ENCODE results near the gene LRRC75A.
"Not testable (repeated sequence)": the region's sequence is repeated elsewhere in the genome, so short reads cannot be mapped to it uniquely, and the experiment has no call there.

The LRRC75A gene

DNA sequence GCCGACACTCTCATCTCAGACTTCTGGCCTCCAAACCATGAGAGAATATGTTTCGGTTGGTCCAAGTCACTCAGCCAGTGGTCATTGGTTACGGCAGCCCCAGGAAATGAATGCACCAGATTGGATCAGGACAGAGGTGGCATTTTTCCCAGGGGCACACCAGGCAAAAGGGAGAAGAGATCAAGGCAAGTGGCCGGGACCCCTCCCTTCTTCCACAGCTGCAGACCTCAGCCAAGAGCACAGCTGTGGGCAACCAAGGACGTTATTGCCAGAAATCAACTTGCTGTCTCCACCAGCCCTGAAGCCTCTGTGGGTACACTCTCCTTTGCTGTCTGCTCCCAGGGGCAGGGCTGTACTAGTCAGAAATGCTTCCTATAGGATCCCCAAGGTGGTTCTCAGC, 20.7 kb downstream of the LRRC75A start:
- no peak for DNase-seq

- peak in 1 of 2 experiments; percentile 55 for DNase-seq
These were observed 21.7 kb downstream of the LRRC75A start for GRCh38 chr17:16470265-16470664.

DNA sequence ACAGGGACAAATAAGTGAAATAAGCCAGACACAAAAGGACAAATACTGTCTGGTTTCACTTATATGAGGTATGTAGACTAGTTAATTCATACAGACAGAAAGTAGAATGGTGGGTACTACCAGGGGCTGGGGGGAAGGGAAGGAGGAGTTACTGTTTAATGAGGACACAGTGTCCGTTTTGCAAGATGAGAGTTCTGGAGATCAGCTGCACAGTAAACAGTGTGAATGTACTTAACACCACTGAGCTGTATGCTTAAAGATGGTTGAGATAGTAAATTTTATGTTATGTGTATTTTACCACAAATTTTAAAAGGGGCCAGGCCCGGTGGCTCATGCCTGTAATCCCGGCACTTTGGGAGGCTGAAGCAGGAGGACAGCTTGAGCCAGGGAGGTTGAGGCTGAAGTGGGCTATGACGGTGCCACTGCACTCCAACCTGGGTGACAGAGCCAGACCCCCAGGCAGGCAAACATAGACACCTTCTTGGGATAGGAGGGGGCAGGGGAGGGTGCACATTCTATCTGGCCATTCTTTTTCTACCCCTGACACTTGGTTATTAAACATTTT, 23.5 kb downstream of the LRRC75A start:
- no peak for DNase-seq

DNA sequence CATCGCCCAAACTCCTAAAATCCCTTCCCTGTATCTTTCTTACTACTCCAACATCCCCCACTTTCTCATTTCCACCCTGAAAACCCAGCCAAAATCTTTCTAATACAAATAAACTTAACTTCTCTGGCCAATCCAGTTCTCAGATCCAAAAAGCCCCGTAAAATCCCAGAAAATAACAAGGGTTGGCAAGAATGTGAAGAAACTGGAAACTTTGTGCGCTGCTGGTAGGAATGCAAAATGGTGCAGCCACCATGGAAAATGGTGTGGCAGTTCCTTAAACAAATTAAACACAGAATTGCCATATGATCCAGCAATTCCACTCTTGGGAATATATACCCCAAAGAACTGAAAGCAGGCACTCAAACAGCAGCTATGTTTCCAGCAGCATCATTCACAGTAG, 24.1 kb downstream of the LRRC75A start:
- no peak for DNase-seq

- DNase-seq, result no peak
These were observed 24.9 kb downstream of the LRRC75A start for GRCh38 chr17:16467044-16467443.

DNA sequence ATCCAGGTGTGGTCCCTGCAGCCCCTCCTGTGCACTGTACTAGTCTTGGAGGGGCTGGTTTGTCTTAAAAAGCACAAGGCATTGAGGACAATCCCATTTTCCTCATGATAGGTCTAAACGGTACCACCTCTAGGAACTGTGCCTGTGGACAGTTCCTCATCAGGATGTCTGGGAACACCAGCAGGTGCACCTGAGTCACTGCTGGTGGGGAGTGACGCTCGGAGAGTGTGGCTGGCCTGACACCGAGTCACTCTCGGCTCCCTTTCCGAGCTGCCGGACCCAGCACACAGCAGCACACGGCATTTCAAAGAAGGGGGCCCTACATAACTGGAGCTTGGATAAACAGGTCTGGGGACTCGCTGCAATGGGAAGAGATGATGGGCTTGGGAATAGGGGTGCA, 25.6 kb downstream of the LRRC75A start:
- no peak for DNase-seq

- no peak for DNase-seq
These were observed 26.1 kb downstream of the LRRC75A start for GRCh38 chr17:16465861-16466338.

DNA sequence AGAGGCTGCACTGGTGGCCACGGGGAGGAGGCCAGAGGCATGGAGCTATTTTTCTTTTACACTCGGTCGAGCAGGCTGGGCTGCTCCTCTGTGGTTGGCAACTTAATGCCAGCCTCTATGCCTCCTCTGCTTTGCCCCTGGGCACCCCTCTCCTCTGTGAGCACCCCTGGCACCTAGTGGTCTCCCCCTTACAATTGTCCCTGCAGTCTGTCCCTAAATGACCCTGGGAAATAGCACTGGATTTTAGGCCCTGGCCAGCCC, 27.0 kb downstream of the LRRC75A start:
- no peak for DNase-seq

- no peak for DNase-seq
These were observed 27.5 kb downstream of the LRRC75A start for GRCh38 chr17:16464303-16465051.

GRCh38 chr17:16463358-16464302, 28.4 kb downstream of the LRRC75A start:
- DNase-seq, result no peak

GRCh38 chr17:16462070-16462864, 29.7 kb downstream of the LRRC75A start:
- DNase-seq, result no peak

GRCh38 chr17:16461606-16461866, 30.5 kb downstream of the LRRC75A start:
- no peak for DNase-seq

DNA sequence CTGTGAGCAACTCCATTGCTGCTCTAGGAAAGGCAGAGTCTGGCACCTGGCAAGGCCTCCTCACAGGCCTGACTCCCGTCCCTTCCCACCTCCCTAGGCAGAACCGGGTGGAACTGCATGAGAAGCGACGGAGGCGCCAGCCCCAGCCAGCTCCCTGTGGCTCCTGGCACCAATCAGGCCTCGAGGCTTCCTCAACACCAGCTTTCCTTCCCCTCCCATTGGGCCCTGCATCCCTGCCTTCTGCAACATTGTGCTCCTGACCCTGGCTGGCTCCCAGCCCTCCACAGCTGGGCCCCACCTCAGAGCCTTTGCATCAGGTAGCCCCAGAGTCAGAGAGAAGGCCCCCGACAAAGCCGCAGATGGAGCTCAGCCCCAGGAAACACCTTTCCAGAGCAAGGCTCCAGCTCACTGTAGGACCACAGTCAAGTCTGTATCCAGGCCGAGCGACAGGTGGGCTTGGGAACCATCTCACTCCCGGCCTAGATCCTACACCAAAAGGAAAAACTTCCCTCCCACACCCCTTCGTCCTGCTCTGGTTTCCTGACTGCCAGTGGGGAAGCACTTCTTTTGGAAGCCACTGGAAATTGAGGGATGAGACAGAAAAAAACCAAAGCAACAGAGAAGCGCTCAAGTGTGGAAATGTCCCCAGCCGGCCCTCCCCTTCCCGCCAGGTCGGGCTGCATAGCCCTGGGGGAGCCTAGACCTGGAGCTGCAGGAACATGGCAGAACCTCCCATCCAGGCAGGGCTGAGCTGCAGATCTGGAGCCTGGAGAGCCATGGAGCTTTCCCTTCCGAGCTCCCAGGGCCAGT, 31.0 kb downstream of the LRRC75A start:
- no peak for DNase-seq

DNA sequence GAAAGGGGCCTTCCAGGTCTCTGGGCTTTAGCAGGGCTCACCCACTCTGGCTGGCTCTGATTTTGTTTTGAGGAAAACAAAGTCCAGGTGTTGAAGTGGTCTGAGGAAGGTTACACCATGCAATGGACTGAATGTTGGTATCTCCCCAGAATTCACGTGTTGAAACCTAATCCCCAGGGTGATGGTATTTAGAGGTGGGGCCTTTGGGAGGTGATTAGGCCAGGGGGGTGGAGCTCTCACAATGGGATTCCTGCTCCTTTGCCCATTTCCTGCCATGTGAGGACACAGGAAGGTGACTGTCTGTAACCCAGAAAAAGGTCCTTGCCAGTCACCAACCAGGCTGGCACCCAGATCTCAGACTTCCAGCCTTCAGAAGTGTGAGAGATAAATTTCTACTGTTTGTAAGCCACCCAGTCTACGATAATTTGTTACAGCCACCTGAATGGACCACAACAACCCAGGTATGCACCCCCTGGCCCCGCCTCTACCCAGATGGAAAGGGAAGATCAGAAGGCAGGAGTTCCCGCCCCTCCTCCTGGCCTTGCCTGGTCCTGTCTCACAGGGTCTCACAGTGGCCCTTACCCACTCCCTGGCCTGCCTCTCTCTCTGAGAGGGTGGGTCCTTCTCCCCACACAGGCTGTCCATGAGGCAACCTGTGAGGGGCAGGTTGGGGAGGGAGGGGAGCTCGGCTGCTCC, 32.0 kb downstream of the LRRC75A start:
- no peak for DNase-seq

DNA sequence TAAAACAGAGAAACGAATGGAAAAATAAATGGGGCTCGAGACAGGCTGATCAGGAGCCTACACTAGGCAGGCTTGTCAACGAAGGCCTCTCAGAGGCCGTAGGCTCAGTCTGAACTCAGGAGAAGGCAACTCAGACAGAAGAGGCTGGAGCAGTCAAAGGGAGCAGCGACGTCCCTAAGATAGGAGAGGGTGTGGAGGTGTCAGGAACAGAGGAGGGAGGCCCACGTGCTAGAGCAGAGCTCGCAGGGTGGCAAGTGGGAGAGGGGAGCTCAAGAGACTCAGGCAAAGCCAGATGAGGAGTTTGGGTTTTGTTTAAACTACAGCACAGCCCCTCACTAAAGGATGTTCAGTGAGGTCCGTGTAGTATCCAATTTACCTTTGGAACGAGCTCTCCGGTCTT, 32.7 kb downstream of the LRRC75A start:
- no peak for DNase-seq

DNA sequence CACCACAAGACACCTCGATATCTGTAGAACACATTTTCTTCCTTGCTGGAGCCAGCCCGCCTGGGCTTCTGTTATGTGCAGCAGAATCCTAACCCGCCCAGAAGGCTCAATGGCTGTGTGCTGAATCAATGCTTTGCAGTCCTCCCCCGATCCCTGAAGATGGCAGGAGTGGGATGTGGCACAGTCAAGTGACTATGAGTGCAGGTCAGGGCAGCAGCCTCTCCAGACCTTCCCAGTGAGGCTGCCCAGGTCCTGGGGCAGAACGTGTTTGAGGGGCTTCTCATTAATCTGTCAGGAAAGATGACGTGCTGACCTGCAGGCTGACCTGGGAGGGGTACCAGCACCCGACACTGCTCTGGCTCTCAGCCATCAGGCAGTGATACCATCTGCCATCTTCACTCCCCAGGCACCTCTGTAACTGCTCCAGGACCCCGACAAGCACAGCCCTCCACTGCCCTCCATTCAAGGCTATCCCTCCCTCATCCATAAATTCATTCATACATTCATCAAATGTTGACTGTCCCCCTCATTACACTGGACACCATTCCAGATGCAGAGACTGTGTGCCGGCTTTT, 35.2 kb downstream of the LRRC75A start:
- no peak for DNase-seq

GRCh38 chr17:16455997-16456741, 35.8 kb downstream of the LRRC75A start:
- DNase-seq, result no peak

DNA sequence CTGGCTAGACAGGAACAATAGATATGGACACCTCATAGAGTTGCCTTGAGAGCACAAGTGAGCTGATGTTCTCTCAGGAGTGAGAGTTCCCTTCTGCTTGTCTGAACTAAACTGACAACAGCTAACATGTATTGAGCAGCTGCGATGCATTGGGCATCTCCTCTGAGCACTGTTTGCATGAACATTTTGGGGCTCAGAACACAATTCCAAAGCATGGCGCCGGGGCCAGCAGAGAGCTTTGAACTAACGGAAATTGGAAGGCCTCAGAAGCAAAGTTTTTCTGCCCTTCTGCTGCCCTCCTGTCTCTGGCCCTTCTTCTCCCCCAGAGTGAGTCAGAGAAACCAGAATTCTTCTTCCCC, 38.5 kb downstream of the LRRC75A start:
- no peak for DNase-seq

DNA sequence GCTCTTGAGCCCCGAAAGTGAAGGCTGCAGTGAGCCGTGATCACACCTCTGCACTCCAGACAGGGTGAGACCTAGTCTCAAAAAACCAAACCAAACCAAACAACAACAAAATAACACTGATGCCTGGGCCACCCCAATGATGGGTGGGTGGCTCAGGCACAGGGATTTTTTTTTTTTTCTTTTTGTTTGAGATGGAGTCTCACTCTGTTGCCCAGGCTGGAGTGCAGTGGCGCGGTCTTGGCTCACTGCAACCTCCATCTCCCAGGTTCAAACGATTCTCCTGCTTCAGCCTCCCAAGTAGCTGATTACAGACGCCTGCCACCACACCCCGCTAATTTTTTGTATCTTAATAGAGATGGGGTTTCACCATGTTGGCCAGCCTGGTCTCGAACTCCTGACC, 39.7 kb downstream of the LRRC75A start:
- not testable (repeated sequence) for DNase-seq

GRCh38 chr17:16450028-16450427, 42.0 kb downstream of the LRRC75A start:
- DNase-seq, result no peak

- DNase-seq, result no peak
These were observed 42.8 kb downstream of the LRRC75A start for GRCh38 chr17:16449121-16449570.
